Subcutaneous abdominal adipose tissue (tissue), 5 donors: ENCODE measurements around the gene AGBL1.

ENCODE experiments used
- H3K27ac ChIP-seq: one replicate; pipeline ENCODE4 v1.7.0; 2013; ENCODE audit warnings: low read depth, mild to moderate bottlenecking, inconsistent platforms, low read length, moderate library complexity
- H3K27me3 ChIP-seq, 5 donors: one replicate each; pipeline ENCODE4 v1.7.0; 2013; ENCODE audit warnings: low read length in 5 of 5, inconsistent platforms in 1 of 5; ENCODE audit not compliant: control insufficient read depth in 5 of 5, insufficient read depth in 4 of 5
- H3K36me3 ChIP-seq, 5 donors: one replicate each; pipeline ENCODE4 v1.7.0; 2013; ENCODE audit warnings: low read length in 5 of 5; ENCODE audit not compliant: control insufficient read depth in 5 of 5, insufficient read depth in 5 of 5
- H3K4me1 ChIP-seq, 5 donors: one replicate each; pipeline ENCODE4 v1.7.0; 2013; ENCODE audit warnings: low read length in 5 of 5, mild to moderate bottlenecking in 3 of 5, moderate library complexity in 1 of 5; ENCODE audit not compliant: control insufficient read depth in 5 of 5, insufficient read depth in 5 of 5
- H3K4me3 ChIP-seq, 5 donors: one replicate each; pipeline ENCODE4 v1.7.0; 2013; ENCODE audit warnings: low read length in 5 of 5, low read depth in 1 of 5
- H3K9ac ChIP-seq, 5 donors: one replicate each; pipeline ENCODE4 v1.7.0; 2013; ENCODE audit warnings: low read length in 5 of 5, mild to moderate bottlenecking in 4 of 5, moderate library complexity in 3 of 5
- H3K9me3 ChIP-seq, 5 donors: one replicate each; pipeline ENCODE4 v1.7.0; 2013; ENCODE audit warnings: low read length in 5 of 5; ENCODE audit not compliant: control insufficient read depth in 5 of 5
- donor health status: healthy.
- donor health status: healthy.
- donor health status: healthy.
- donor health status: healthy.
- donor health status: healthy.

AGBL1 gene

DNA sequence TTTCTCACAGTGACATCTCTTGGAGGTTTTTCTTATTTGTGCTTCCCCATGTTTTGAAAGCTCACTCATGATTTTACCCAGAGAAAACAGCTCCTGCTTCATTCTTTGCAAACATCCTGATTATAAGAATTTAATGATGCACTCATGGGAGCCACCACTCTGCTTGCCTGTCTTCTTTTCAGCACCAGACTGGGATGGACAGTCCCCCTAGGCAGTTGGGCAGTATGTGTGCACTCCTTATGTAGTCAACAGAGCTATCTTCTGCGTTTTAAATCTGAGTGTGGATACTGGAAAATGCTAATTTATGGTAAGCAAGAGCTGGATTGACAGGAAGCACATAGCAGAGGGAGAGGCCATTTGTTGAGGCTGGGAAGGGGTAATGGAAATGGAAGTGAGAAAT lies 276.1 kb downstream of the AGBL1 start:
- H3K36me3 ChIP-seq: no peaks in the 10 kb centered on the region
- H3K9me3 ChIP-seq: no peaks in the 10 kb centered on the region
- no peak overlapping the region for H3K4me3 ChIP-seq
- H3K27me3 ChIP-seq: no peaks in the 10 kb centered on the region
- H3K9ac ChIP-seq: no peak overlapping the region
- no peak overlapping the region for H3K27ac ChIP-seq
- no peaks in the 10 kb centered on the region for H3K4me1 ChIP-seq

DNA sequence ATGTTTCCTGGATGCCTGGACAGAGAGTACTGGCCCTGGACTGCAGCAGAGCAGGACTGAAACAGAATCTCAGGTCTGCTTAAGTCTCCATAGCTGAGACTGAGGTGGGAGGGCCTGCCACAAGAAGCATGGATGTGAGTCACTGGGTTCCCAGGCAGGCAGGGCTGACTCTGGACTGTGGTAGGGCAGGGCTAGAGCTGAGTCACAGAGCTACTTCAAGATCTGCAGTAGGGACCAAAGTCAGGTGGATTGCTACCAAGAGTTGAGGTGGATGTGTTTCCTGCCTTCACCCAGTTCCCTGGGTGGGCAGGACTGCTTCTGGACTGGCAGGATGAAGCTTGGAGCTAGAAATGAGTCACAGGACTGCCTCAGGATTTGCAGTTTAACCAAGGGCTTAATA lies 282.9 kb downstream of the AGBL1 start:
- H3K9ac ChIP-seq: no peak overlapping the region
- peaks cover 0 to 12% (median 9%) of the 10 kb centered on the region in 5 donors for H3K9me3 ChIP-seq
- no peaks in the 10 kb centered on the region for H3K36me3 ChIP-seq
- no peak overlapping the region for H3K4me3 ChIP-seq
- no peaks in the 10 kb centered on the region for H3K27me3 ChIP-seq
- H3K4me1 ChIP-seq: no peaks in the 10 kb centered on the region
- H3K27ac ChIP-seq: no peak overlapping the region

DNA sequence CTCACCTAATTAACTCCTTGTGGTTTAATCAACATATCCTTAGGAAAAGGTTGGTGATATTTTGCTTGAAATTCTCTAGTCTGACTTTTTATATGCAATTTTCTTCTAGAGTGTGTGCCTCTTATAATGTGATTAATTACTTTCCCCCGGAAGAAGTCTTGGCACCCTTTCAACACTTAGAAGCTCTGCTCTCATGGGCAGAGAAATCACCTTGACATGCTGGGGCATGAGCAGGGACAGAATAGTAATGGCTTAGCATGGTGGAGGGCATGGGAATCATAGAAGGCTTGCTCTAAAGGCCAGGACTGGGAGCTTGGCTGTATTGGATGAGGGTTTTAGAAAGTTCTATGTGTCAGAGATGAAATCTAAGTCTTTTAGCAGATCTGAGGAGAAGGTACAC lies 293.5 kb downstream of the AGBL1 start:
- Histone ChIP-seq H3K9me3 (peaks cover 0 to 16% (median 5%) of the 10 kb centered on the region in 5 donors), H3K9ac (no peak overlapping the region), H3K27ac (no peak overlapping the region), H3K4me1 (no peaks in the 10 kb centered on the region), H3K36me3 (no peaks in the 10 kb centered on the region), H3K4me3 (no peak overlapping the region), H3K27me3 (peaks cover 0 to 3% (median 0%) of the 10 kb centered on the region in 5 donors)

DNA sequence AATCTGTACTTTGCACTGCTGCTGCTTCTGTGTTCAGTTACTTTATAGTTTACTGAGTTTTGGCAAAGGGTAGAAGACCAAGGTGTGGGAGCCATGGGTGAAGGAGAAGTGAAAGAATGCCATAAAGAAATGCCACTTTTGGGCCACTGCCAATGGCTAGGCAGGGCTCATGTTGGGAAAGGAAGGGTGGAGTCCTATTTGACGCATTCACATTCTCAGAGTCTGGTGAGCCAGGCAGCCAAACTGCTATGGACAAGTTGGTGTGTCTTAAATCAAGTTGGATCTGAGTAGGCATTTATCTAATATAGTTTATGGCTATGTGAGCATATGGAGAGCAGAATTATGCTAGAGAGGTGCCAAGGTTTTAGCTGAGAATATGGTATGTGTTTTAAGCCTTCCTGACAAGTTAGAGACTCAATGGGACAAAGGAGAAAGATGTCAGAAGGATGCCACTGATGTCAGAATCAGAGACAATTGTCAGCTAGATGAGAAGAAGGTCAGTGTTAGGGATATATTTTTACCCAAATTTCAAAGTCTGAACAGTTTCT lies 296.1 kb downstream of the AGBL1 start:
- Histone ChIP-seq H3K4me3 (no peak overlapping the region), H3K27ac (no peak overlapping the region), H3K27me3 (peaks cover 0 to 3% (median 0%) of the 10 kb centered on the region in 5 donors), H3K9ac (no peak overlapping the region), H3K9me3 (peaks cover 0 to 16% (median 5%) of the 10 kb centered on the region in 5 donors), H3K4me1 (no peaks in the 10 kb centered on the region), H3K36me3 (no peaks in the 10 kb centered on the region)

DNA sequence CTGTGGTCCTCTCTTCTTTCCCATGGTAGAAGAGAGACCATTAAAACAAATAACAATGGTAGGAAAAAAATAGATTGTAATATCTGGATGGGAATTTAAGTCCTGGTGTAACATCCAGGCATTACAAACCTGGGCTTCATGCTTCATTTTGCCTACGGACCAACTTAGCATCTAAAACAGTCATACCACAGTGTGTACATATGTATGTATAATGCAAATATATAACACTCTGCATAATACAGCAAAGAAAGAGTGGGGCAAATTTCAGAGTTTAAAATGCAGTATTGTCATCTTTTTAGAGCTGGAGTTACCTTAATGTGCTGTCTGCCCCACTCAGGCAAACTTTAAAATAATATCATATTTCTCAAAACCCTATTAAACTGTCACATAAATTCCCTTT lies 298.2 kb downstream of the AGBL1 start:
- H3K4me1 ChIP-seq: no peaks in the 10 kb centered on the region
- no peak overlapping the region for H3K9ac ChIP-seq
- H3K36me3 ChIP-seq: no peaks in the 10 kb centered on the region
- H3K27me3 ChIP-seq: no peaks in the 10 kb centered on the region
- H3K27ac ChIP-seq: no peak overlapping the region
- H3K4me3 ChIP-seq: no peak overlapping the region
- peaks cover 0 to 12% (median 5%) of the 10 kb centered on the region in 5 donors for H3K9me3 ChIP-seq

DNA sequence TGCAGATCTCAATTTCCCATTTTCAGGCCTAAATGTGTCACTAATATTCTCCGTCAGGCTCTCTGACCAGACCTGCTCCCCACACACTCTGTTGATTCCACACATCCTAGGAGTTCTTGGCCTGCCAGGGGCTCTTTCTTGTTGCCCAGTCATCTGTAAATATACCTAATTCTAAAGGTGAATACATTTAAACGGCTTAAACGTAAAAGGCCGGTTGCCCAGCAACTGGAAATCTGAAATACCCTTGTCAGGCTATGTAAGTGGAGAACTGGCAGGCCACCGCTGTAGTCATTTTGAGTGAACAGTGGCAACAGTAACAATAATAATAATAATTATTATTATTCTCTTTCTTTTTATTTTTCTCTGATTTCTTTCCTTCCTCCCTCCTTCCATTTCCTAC lies 302.7 kb downstream of the AGBL1 start:
- Histone ChIP-seq H3K27me3 (peaks cover 0 to 3% (median 0%) of the 10 kb centered on the region in 5 donors), H3K4me3 (no peak overlapping the region), H3K9ac (no peak overlapping the region), H3K27ac (no peak overlapping the region), H3K9me3 (no peaks in the 10 kb centered on the region), H3K36me3 (no peaks in the 10 kb centered on the region), H3K4me1 (peaks cover 0 to 4% (median 0%) of the 10 kb centered on the region in 5 donors)

DNA sequence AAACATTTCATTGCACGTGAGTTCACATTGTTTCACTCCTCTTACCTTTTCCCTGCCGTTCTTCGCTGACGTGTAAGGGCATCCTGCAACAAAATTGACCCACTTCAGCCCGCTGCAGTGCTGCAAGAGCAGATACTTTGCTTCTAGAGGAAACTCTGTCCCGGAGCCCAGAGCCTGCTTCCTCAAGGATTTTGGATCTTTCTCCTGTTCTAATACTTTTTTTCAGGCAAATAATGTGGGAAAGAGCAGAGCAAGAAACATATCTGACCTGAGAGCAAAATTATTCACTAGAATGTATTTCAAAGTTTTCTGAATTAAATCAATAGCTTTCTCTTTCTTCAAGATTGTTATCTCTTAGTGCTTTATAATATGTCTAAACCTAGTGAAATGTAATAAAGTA lies 303.9 kb downstream of the AGBL1 start:
- peaks cover 0 to 3% (median 0%) of the 10 kb centered on the region in 5 donors for H3K27me3 ChIP-seq
- H3K9me3 ChIP-seq: no peaks in the 10 kb centered on the region
- peaks cover 0 to 4% (median 0%) of the 10 kb centered on the region in 5 donors for H3K4me1 ChIP-seq
- no peak overlapping the region for H3K9ac ChIP-seq
- H3K4me3 ChIP-seq: no peak overlapping the region
- no peak overlapping the region for H3K27ac ChIP-seq
- H3K36me3 ChIP-seq: no peaks in the 10 kb centered on the region

DNA sequence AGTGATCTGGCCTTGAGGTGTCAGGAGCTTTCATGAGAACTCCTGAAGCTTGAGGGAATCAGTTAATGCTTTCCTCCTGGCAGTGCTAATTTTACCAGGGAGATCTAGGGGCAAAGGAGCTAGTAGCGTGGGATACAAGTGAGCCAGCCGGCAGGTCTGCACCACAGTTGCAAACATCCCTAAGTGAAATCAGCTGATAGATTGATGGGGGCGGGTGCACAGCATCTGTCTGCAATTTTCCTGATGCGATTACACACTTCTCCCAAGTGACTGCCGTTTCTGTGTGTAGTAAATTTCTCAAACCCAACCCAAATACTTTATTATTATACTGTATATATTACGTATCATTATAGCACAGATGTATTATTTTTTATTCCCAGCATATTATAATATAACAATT lies 304.5 kb downstream of the AGBL1 start:
- H3K4me3 ChIP-seq: no peak overlapping the region
- H3K4me1 ChIP-seq: peaks cover 0 to 4% (median 0%) of the 10 kb centered on the region in 5 donors
- no peaks in the 10 kb centered on the region for H3K9me3 ChIP-seq
- no peak overlapping the region for H3K27ac ChIP-seq
- no peak overlapping the region for H3K9ac ChIP-seq
- H3K36me3 ChIP-seq: no peaks in the 10 kb centered on the region
- peaks cover 0 to 3% (median 0%) of the 10 kb centered on the region in 5 donors for H3K27me3 ChIP-seq

DNA sequence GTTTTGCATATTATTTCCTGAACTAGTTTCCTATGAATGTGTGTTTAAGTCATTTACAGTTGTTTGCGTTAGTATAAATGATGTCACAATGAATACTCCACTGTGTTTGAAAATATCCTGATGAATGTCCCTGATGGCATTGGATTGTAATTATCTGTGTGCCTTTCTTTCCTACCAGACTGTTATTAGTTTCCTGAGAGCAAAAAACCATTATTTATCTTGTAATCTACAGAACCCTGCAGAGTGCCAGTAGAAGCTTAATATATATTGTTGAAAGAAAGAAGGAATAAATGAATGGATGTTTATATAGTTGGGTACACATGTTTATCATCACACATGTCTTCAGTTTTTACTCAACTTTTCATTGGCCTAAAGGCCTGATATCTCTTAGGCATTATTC lies 312.6 kb downstream of the AGBL1 start:
- Histone ChIP-seq H3K9me3 (no peaks in the 10 kb centered on the region), H3K4me1 (no peaks in the 10 kb centered on the region), H3K36me3 (no peaks in the 10 kb centered on the region), H3K9ac (no peak overlapping the region), H3K4me3 (no peak overlapping the region), H3K27me3 (no peaks in the 10 kb centered on the region), H3K27ac (no peak overlapping the region)

DNA sequence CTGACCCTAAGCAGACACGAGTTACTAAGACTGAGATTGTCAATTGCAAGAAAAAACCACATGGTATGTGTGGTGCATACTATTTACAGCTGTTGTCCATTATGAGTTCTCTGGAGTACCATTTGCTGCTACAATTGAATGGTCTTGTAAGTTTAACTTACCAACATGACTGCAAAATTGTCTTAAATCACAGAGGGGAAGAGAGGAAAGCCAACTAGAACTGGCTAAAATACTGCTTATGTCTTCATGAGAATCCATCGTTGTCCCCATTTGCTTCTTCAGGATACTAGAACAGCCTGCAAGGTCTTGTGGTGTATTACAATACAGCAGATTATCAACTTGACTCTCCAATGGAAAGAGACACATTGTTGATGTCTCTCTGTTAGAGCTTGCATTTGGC lies 313.2 kb downstream of the AGBL1 start:
- Histone ChIP-seq H3K9ac (no peak overlapping the region), H3K9me3 (no peaks in the 10 kb centered on the region), H3K27me3 (no peaks in the 10 kb centered on the region), H3K4me1 (no peaks in the 10 kb centered on the region), H3K4me3 (no peak overlapping the region), H3K36me3 (no peaks in the 10 kb centered on the region), H3K27ac (no peak overlapping the region)

DNA sequence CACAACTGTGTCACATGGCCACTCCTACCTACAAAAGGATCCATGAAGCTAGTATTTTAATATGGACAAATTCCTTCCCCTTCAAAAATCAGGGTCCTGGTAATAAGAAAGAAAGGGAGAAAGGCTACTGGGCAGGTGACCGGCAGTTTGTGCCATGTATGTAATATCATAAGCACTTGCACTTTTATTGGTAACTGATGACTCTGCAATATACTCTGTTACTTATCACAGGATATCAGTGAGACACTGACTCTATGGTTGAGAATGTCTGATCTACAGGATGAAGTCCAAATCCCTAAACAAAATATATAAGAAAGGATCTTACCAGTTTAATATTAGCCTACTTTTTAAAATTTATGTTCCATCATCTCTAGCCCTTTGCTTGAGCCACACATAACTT lies 315.2 kb downstream of the AGBL1 start:
- H3K27me3 ChIP-seq: no peaks in the 10 kb centered on the region
- no peak overlapping the region for H3K27ac ChIP-seq
- H3K4me1 ChIP-seq: no peaks in the 10 kb centered on the region
- no peak overlapping the region for H3K9ac ChIP-seq
- no peaks in the 10 kb centered on the region for H3K9me3 ChIP-seq
- no peaks in the 10 kb centered on the region for H3K36me3 ChIP-seq
- H3K4me3 ChIP-seq: no peak overlapping the region
